A204.1 (cell line): Measurements from ENCODE around the gene MMP17.
"Not testable (repeated sequence)": the region's sequence is repeated elsewhere in the genome, so short reads cannot be mapped to it uniquely, and the experiment has no call there.

ENCODE experiments used
- FAIRE-seq: peaks from 2 replicates; lab custom pipeline; 2012; peaks lifted over from hg19 to GRCh38; lab: Jason Lieb, UNC

MMP17 gene

GRCh38 chr12:131800594-131801135 is 27.5 kb upstream of the MMP17 start:
- FAIRE-seq = no peak

GRCh38 chr12:131801254-131801866 is 26.8 kb upstream of the MMP17 start:
- FAIRE-seq = no peak

GRCh38 chr12:131803961-131804521 is 24.2 kb upstream of the MMP17 start:
- FAIRE-seq = no peak

GRCh38 chr12:131805421-131805820 is 22.8 kb upstream of the MMP17 start:
- no peak for FAIRE-seq

- FAIRE-seq = no peak
Observed at GRCh38 chr12:131806674-131807073, 21.5 kb upstream of the MMP17 start.

GRCh38 chr12:131808744-131809371 is 19.3 kb upstream of the MMP17 start:
- FAIRE-seq = no peak

- FAIRE-seq = not testable (repeated sequence)
Observed at GRCh38 chr12:131809476-131810254, 18.5 kb upstream of the MMP17 start.

- FAIRE-seq = no peak
Observed at GRCh38 chr12:131810726-131811125, 17.5 kb upstream of the MMP17 start.

- no peak for FAIRE-seq
Observed at GRCh38 chr12:131815131-131815530, 13.1 kb upstream of the MMP17 start.

- FAIRE-seq = no peak
Observed at GRCh38 chr12:131816495-131816894, 11.7 kb upstream of the MMP17 start.

GRCh38 chr12:131817241-131817640 is 11.0 kb upstream of the MMP17 start:
- FAIRE-seq = no peak

GRCh38 chr12:131818821-131819585 is 9.2 kb upstream of the MMP17 start:
- FAIRE-seq = no peak

GRCh38 chr12:131824450-131824849 is 3.7 kb upstream of the MMP17 start:
- no peak for FAIRE-seq

- no peak for FAIRE-seq
Observed at GRCh38 chr12:131825146-131825892, 2.9 kb upstream of the MMP17 start.

- FAIRE-seq = no peak
Observed at GRCh38 chr12:131826097-131826928, 1.9 kb upstream of the MMP17 start.

GRCh38 chr12:131828671-131829355 is 620 bp downstream of the MMP17 start:
- no peak for FAIRE-seq

- FAIRE-seq = no peak
Observed at GRCh38 chr12:131829356-131829747, 1.2 kb downstream of the MMP17 start.

- no peak for FAIRE-seq
Observed at GRCh38 chr12:131829791-131830334, 1.7 kb downstream of the MMP17 start.

- FAIRE-seq = no peak
Observed at GRCh38 chr12:131830335-131830913, 2.2 kb downstream of the MMP17 start.
